HepG2 (cell line): ENCODE measurements around the gene DMGDH. TPM values are rescaled to one million over a fixed set of nuclear protein-coding genes. Genes with fewer than 3 reads are reported as not detected.

ENCODE experiments used
- ATF7-NPFF ChIP-seq: sonication (generic); formaldehyde crosslinking; IDR thresholded peaks from 2 replicates; pipeline ENCODE4 v1.8.1; 2023; ENCODE audit warnings: mild to moderate bottlenecking, low read depth, missing genetic modification reagents, moderate library complexity
- BRCA1 ChIP-seq: sonication (generic); formaldehyde crosslinking; IDR thresholded peaks from 2 replicates; pipeline ENCODE4 v1.4.0; 2020; ENCODE audit warnings: missing genetic modification reagents
- CREB1 ChIP-seq, 2 experiments: fragments of 450-650 bp in 1 of 2; IDR thresholded peaks; 2 replicates each; pipeline ENCODE4 v1.6.1; 2016 to 2017; ENCODE audit warnings: control low read depth in 1 of 2, mild to moderate bottlenecking in 1 of 2, missing compliant biosample characterization in 1 of 2, missing genetic modification characterization in 1 of 2
- FOXP1 ChIP-seq, 2 experiments: fragments of 450-650 bp in 1 of 2; IDR thresholded peaks; 2 replicates each; pipeline ENCODE4 v1.6.1; 2017 to 2018; ENCODE audit warnings: antibody characterized with exemption in 1 of 2
- JUNB ChIP-seq: sonication (generic); formaldehyde crosslinking; IDR thresholded peaks from 2 replicates; pipeline ENCODE4 v1.8.0; 2022; ENCODE audit warnings: missing genetic modification reagents, mild to moderate bottlenecking, borderline replicate concordance
- KAT7 ChIP-seq: IDR thresholded peaks from 2 replicates; pipeline ENCODE4 v1.6.1; 2018; ENCODE audit warnings: borderline replicate concordance, missing compliant biosample characterization
- MAFF ChIP-seq: IDR thresholded peaks from 2 replicates; pipeline ENCODE4 v1.6.1; 2011; ENCODE audit warnings: low read depth, low read length, improper control_type of control experiment
- NRL ChIP-seq: sonication (generic); formaldehyde crosslinking; IDR thresholded peaks from 2 replicates; pipeline ENCODE4 v1.5.0; 2020; ENCODE audit warnings: missing genetic modification reagents, mild to moderate bottlenecking, moderate library complexity, borderline replicate concordance
- PRPF4 ChIP-seq: fragments of 200-400 bp; formaldehyde crosslinking; IDR thresholded peaks from 2 replicates; pipeline ENCODE4 v1.6.1; 2016; ENCODE audit warnings: low read length, low read depth; ENCODE audit not compliant: poor library complexity, severe bottlenecking
- RCOR2 ChIP-seq: IDR thresholded peaks from 2 replicates; pipeline ENCODE4 v1.6.1; 2016; ENCODE audit warnings: missing biosample characterization, missing genetic modification reagents
- SRSF1 ChIP-seq: fragments of 200-400 bp; formaldehyde crosslinking; optimal IDR thresholded peaks from 2 replicates; pipeline ENCODE3; 2017; ENCODE audit warnings: mild to moderate bottlenecking, low read depth, low read length, moderate library complexity
- SSRP1 ChIP-seq: IDR thresholded peaks from 2 replicates; pipeline ENCODE4 v1.6.1; 2016; ENCODE audit warnings: control low read depth
- TBL1XR1 ChIP-seq: fragments of 150-350 bp; IDR thresholded peaks from 2 replicates; pipeline ENCODE4 v1.6.1; 2014; ENCODE audit warnings: borderline replicate concordance, low read length; ENCODE audit not compliant: partially characterized antibody
- TCF7 ChIP-seq: sonication (generic); IDR thresholded peaks from 2 replicates; pipeline ENCODE4 v1.6.1; 2016; ENCODE audit warnings: antibody characterized with exemption, low read depth
- ZFP37 ChIP-seq: sonication (generic); formaldehyde crosslinking; IDR thresholded peaks from 2 replicates; pipeline ENCODE4 v1.4.0; 2020; ENCODE audit warnings: missing genetic modification reagents, borderline replicate concordance
- ZNF230 ChIP-seq: sonication (generic); formaldehyde crosslinking; IDR thresholded peaks from 2 replicates; pipeline ENCODE4 v1.4.0; 2020; ENCODE audit warnings: mild to moderate bottlenecking, missing genetic modification reagents
- ZNF253 ChIP-seq: sonication (generic); formaldehyde crosslinking; IDR thresholded peaks from 2 replicates; pipeline ENCODE4 v1.8.0; 2022; ENCODE audit warnings: mild to moderate bottlenecking, missing genetic modification reagents, borderline replicate concordance
- ZNF280B ChIP-seq: sonication (generic); formaldehyde crosslinking; IDR thresholded peaks from 2 replicates; pipeline ENCODE4 v1.5.0; 2020; ENCODE audit warnings: missing genetic modification reagents, mild to moderate bottlenecking, borderline replicate concordance
- ZNF382 ChIP-seq: sonication (generic); formaldehyde crosslinking; IDR thresholded peaks from 2 replicates; pipeline ENCODE4 v1.5.0; 2020; ENCODE audit warnings: missing genetic modification reagents, mild to moderate bottlenecking, borderline replicate concordance
- ZNF570 ChIP-seq: sonication (generic); formaldehyde crosslinking; IDR thresholded peaks from 2 replicates; pipeline ENCODE4 v1.4.0; 2020; ENCODE audit warnings: mild to moderate bottlenecking, missing genetic modification reagents, borderline replicate concordance
- ZNF83 ChIP-seq: sonication (generic); formaldehyde crosslinking; IDR thresholded peaks from 2 replicates; pipeline ENCODE4 v1.4.0; 2020; ENCODE audit warnings: missing genetic modification reagents, mild to moderate bottlenecking, borderline replicate concordance
- ZZZ3 ChIP-seq: sonication (generic); formaldehyde crosslinking; IDR thresholded peaks from 2 replicates; pipeline ENCODE4 v1.4.0; 2020; ENCODE audit warnings: missing genetic modification reagents, mild to moderate bottlenecking, borderline replicate concordance
- polyA plus RNA-seq, 8 experiments: library from polyadenylated mRNA; depleted of rRNA in 3 of 8; stranded (reverse) in 7 of 8; unstranded in 1 of 8; fragments of >200 nt; fragmentation: Illumina TruSeq in 4 of 8; extraction: Trizol in 4 of 8; gene quantifications; 2 replicates each; pipeline versions ENCODE4 v1.2.1 to v1.2.3, GENCODE V29; 2011 to 2016; ENCODE audit warnings: low read depth in 4 of 8, missing spikeins in 1 of 8, mixed read lengths in 1 of 8; ENCODE audit not compliant: insufficient read depth in 1 of 8
- total RNA-seq, 5 experiments: library from RNA; depleted of rRNA; stranded (reverse); fragments of >200 nt; fragmentation: Illumina TruSeq; extraction: Trizol; gene quantifications; 2 replicates each; pipeline ENCODE4 v1.2.3, GENCODE V29; 2016; ENCODE audit warnings: low read depth in 1 of 5
- TF ChIP-seq, protein P1 (sequence below): sonication (generic); formaldehyde crosslinking; IDR thresholded peaks from 2 replicates; pipeline ENCODE4 v1.5.0; 2020; ENCODE audit warnings: missing genetic modification reagents
- TF ChIP-seq, protein P2 (sequence below): sonication (generic); formaldehyde crosslinking; IDR thresholded peaks from 2 replicates; pipeline ENCODE4 v1.5.0; 2020; ENCODE audit warnings: missing genetic modification reagents
- TF ChIP-seq, protein P3 (sequence below): sonication (generic); formaldehyde crosslinking; IDR thresholded peaks from 2 replicates; pipeline ENCODE4 v1.4.0; 2020; ENCODE audit warnings: missing genetic modification reagents, borderline replicate concordance

Gene DMGDH
- total and polyA plus RNA-seq, 2 of the 13 experiments (the other 11 are each of a cell fraction or from before 2014, with no cell fraction given) = 3.6 to 7.9 TPM

- TF ChIP-seq ZNF230 (no peak), ATF7-NPFF (CRISPR knock-in tag) (no peak), ZNF253 (CRISPR knock-in tag) (no peak), TBL1XR1 (peak; percentile 91), ZNF570 (CRISPR knock-in tag) (no peak), JUNB (peak; percentile 85), SRSF1 (no peak), ZNF280B (no peak), RCOR2 (CRISPR knock-in tag) (peak; percentile 88), ZZZ3 (no peak), ZFP37 (CRISPR knock-in tag) (peak; percentile 97), ZNF83 (CRISPR knock-in tag) (no peak), NRL (CRISPR knock-in tag) (no peak), SSRP1 (CRISPR knock-in tag) (peak; percentile 96), ZNF382 (CRISPR knock-in tag) (no peak), KAT7 (CRISPR knock-in tag) (no peak), CREB1 (IDR thresholded peaks at IDR 0.05) (peak; percentile 78), CREB1 (CRISPR knock-in tag; IDR thresholded peaks at IDR 0.05) (peak; percentile 87), FOXP1 (IDR thresholded peaks at IDR 0.05) (peak; percentile 69), FOXP1 (CRISPR knock-in tag; IDR thresholded peaks at IDR 0.05) (peak; percentile 98), PRPF4 (no peak), MAFF (0 out of 2 replicates have a peak, but pooled peaks have one; percentile 42), BRCA1 (CRISPR knock-in tag) (0 out of 2 replicates have a peak, but pooled peaks have one; percentile 83), TCF7 (peak; percentile 98)
- TF ChIP-seq, protein P1, sequence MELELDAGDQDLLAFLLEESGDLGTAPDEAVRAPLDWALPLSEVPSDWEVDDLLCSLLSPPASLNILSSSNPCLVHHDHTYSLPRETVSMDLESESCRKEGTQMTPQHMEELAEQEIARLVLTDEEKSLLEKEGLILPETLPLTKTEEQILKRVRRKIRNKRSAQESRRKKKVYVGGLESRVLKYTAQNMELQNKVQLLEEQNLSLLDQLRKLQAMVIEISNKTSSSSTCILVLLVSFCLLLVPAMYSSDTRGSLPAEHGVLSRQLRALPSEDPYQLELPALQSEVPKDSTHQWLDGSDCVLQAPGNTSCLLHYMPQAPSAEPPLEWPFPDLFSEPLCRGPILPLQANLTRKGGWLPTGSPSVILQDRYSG (CRISPR knock-in tag) = peak; percentile 42; the same call in 1 of the 2 replicates
- TF ChIP-seq, protein P2, sequence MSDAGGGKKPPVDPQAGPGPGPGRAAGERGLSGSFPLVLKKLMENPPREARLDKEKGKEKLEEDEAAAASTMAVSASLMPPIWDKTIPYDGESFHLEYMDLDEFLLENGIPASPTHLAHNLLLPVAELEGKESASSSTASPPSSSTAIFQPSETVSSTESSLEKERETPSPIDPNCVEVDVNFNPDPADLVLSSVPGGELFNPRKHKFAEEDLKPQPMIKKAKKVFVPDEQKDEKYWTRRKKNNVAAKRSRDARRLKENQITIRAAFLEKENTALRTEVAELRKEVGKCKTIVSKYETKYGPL = peak; percentile 47; the same call in 1 of the 2 replicates
- TF ChIP-seq, protein P3, sequence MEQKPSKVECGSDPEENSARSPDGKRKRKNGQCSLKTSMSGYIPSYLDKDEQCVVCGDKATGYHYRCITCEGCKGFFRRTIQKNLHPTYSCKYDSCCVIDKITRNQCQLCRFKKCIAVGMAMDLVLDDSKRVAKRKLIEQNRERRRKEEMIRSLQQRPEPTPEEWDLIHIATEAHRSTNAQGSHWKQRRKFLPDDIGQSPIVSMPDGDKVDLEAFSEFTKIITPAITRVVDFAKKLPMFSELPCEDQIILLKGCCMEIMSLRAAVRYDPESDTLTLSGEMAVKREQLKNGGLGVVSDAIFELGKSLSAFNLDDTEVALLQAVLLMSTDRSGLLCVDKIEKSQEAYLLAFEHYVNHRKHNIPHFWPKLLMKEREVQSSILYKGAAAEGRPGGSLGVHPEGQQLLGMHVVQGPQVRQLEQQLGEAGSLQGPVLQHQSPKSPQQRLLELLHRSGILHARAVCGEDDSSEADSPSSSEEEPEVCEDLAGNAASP (CRISPR knock-in tag) = peak; percentile 100
These were observed 83.7 kb downstream of the DMGDH start (continued) for GRCh38 chr5:78985725-78986223.
